HEK293 (cell line): ENCODE data around the gene TMEM167B.
A peak's percentile ranks its signal among the peaks of the same experiment; 100 is the strongest.

ENCODE experiments used
- CTCF ChIA-PET: fragments of 350-600 bp; formaldehyde crosslinking; extraction: SDS; loops from one replicate; lab custom pipeline; 2021; ENCODE audit warnings: antibody characterized with exemption; lab: Yijun Ruan, JAX
- POLR2A ChIA-PET: fragments of 300-600 bp; formaldehyde crosslinking; extraction: SDS; loops from one replicate; lab custom pipeline; 2020; ENCODE audit warnings: antibody characterized with exemption, inconsistent platforms; lab: Yijun Ruan, JAX
- H3K27ac ChIP-seq: fragments of 200-500 bp; sonication (Bioruptor generic); 2 replicates; pipeline ENCODE4 v1.5.1; 2014; ENCODE audit warnings: low read depth, low read length, control low read depth, inconsistent platforms; ENCODE audit errors: extremely low read depth
- H3K36me3 ChIP-seq, 2 experiments: fragments of 200-500 bp in 1 of 2; sonication (Bioruptor generic) in 1 of 2; 1 replicate in 1 of 2; 2 replicates in 1 of 2; pipeline ENCODE4 v1.5.1; 2014 to 2017; ENCODE audit warnings: inconsistent platforms in 2 of 2, low read length in 2 of 2; ENCODE audit not compliant: control insufficient read depth in 2 of 2, insufficient read depth in 1 of 2
- H3K4me1 ChIP-seq: fragments of 200-500 bp; sonication (Bioruptor generic); 2 replicates; pipeline ENCODE4 v1.5.1; 2014; ENCODE audit warnings: mild to moderate bottlenecking, low read length, inconsistent platforms; ENCODE audit not compliant: control insufficient read depth, insufficient read depth
- H3K4me3 ChIP-seq: 2 replicates; pipeline ENCODE4 v1.5.1; 2011; ENCODE audit warnings: low read depth, mild to moderate bottlenecking, control low read depth, low read length, moderate library complexity
- H3K9me3 ChIP-seq: fragments of 200-500 bp; sonication (Bioruptor generic); 2 replicates; pipeline ENCODE4 v1.5.1; 2014; ENCODE audit warnings: low read depth, low read length, inconsistent platforms; ENCODE audit not compliant: control insufficient read depth, insufficient read depth
- BCL11B ChIP-seq: fragments of 450-650 bp; formaldehyde crosslinking; IDR thresholded peaks from 2 replicates; pipeline ENCODE4 v1.5.1; 2016; ENCODE audit warnings: low read depth, missing biosample characterization, missing genetic modification characterization
- BCL6B ChIP-seq: fragments of 450-650 bp; formaldehyde crosslinking; IDR thresholded peaks from 2 replicates; pipeline ENCODE4 v1.5.1; 2017; ENCODE audit warnings: missing biosample characterization, missing genetic modification characterization
- HIC1 ChIP-seq: fragments of 450-650 bp; formaldehyde crosslinking; IDR thresholded peaks from 2 replicates; pipeline ENCODE4 v1.5.1; 2016; ENCODE audit warnings: missing biosample characterization, missing genetic modification characterization
- IKZF3 ChIP-seq: fragments of 450-650 bp; IDR thresholded peaks from 2 replicates; pipeline ENCODE4 v1.5.0; 2018; ENCODE audit warnings: missing biosample characterization, mild to moderate bottlenecking, missing genetic modification characterization, moderate library complexity
- KLF16 ChIP-seq: fragments of 450-650 bp; formaldehyde crosslinking; IDR thresholded peaks from 2 replicates; pipeline ENCODE4 v1.5.1; 2017; ENCODE audit warnings: missing biosample characterization, missing genetic modification characterization
- KLF9 ChIP-seq: fragments of 450-650 bp; formaldehyde crosslinking; IDR thresholded peaks from 2 replicates; pipeline ENCODE4 v1.5.1; 2016; ENCODE audit warnings: missing biosample characterization, missing genetic modification characterization, low read depth
- MZF1 ChIP-seq: fragments of 450-650 bp; formaldehyde crosslinking; IDR thresholded peaks from 2 replicates; pipeline ENCODE4 v1.5.1; 2017; ENCODE audit warnings: missing biosample characterization, missing genetic modification characterization, borderline replicate concordance
- PATZ1 ChIP-seq: fragments of 450-650 bp; formaldehyde crosslinking; IDR thresholded peaks from 2 replicates; pipeline ENCODE4 v1.5.1; 2016; ENCODE audit warnings: missing biosample characterization, missing genetic modification characterization
- RBAK ChIP-seq: fragments of 450-650 bp; formaldehyde crosslinking; IDR thresholded peaks from 2 replicates; pipeline ENCODE4 v1.5.1; 2016; ENCODE audit warnings: missing biosample characterization, missing genetic modification characterization
- SP3 ChIP-seq: fragments of 450-650 bp; formaldehyde crosslinking; IDR thresholded peaks from 2 replicates; pipeline ENCODE4 v1.5.1; 2016; ENCODE audit warnings: missing biosample characterization, missing genetic modification characterization
- ZBTB20 ChIP-seq: fragments of 450-650 bp; formaldehyde crosslinking; IDR thresholded peaks from 2 replicates; pipeline ENCODE4 v1.5.1; 2016; ENCODE audit warnings: missing biosample characterization, missing genetic modification characterization
- ZBTB26 ChIP-seq: fragments of 450-650 bp; formaldehyde crosslinking; optimal IDR thresholded peaks from 2 replicates; pipeline ENCODE3; 2016; ENCODE audit warnings: missing biosample characterization, mild to moderate bottlenecking, missing genetic modification characterization
- ZNF10 ChIP-seq: fragments of 450-650 bp; formaldehyde crosslinking; IDR thresholded peaks from 2 replicates; pipeline ENCODE4 v1.5.1; 2017; ENCODE audit warnings: missing biosample characterization, missing genetic modification characterization
- ZNF114 ChIP-seq: fragments of 450-650 bp; formaldehyde crosslinking; IDR thresholded peaks from 2 replicates; pipeline ENCODE4 v1.5.0; 2017; ENCODE audit warnings: missing biosample characterization, missing genetic modification characterization
- ZNF132 ChIP-seq: fragments of 450-650 bp; formaldehyde crosslinking; IDR thresholded peaks from 2 replicates; pipeline ENCODE4 v1.5.1; 2017; ENCODE audit warnings: missing biosample characterization, missing genetic modification characterization, borderline replicate concordance
- ZNF19 ChIP-seq: fragments of 450-650 bp; formaldehyde crosslinking; IDR thresholded peaks from 2 replicates; pipeline ENCODE4; 2016; ENCODE audit warnings: missing biosample characterization, missing genetic modification characterization, low read depth
- ZNF2 ChIP-seq: fragments of 450-650 bp; formaldehyde crosslinking; IDR thresholded peaks from 2 replicates; pipeline ENCODE4 v1.5.1; 2016; ENCODE audit warnings: missing biosample characterization, missing genetic modification characterization
- ZNF311 ChIP-seq: fragments of 450-650 bp; formaldehyde crosslinking; IDR thresholded peaks from 2 replicates; pipeline ENCODE4 v1.5.1; 2017; ENCODE audit warnings: missing biosample characterization, missing genetic modification characterization, borderline replicate concordance
- ZNF335 ChIP-seq: fragments of 450-650 bp; formaldehyde crosslinking; conservative IDR thresholded peaks from 2 replicates; pipeline ENCODE4 v1.5.1; 2016; ENCODE audit warnings: missing biosample characterization, missing genetic modification characterization
- ZNF354C ChIP-seq: fragments of 450-650 bp; formaldehyde crosslinking; IDR thresholded peaks from 2 replicates; pipeline ENCODE4 v1.5.1; 2016; ENCODE audit warnings: missing biosample characterization, missing genetic modification characterization, low read depth, borderline replicate concordance
- ZNF449 ChIP-seq: fragments of 450-650 bp; formaldehyde crosslinking; IDR thresholded peaks from 2 replicates; pipeline ENCODE4 v1.5.1; 2017; ENCODE audit warnings: missing biosample characterization, mild to moderate bottlenecking, missing genetic modification characterization, moderate library complexity
- ZNF501 ChIP-seq: fragments of 450-650 bp; formaldehyde crosslinking; IDR thresholded peaks from 2 replicates; pipeline ENCODE4 v1.5.1; 2016; ENCODE audit warnings: missing biosample characterization, missing genetic modification characterization
- ZNF677 ChIP-seq: fragments of 450-650 bp; IDR thresholded peaks from 2 replicates; pipeline ENCODE4 v1.5.0; 2018; ENCODE audit warnings: missing biosample characterization, mild to moderate bottlenecking, missing genetic modification characterization, moderate library complexity
- ZNF701 ChIP-seq: fragments of 450-650 bp; formaldehyde crosslinking; IDR thresholded peaks from 2 replicates; pipeline ENCODE4 v1.5.1; 2016; ENCODE audit warnings: missing biosample characterization, missing genetic modification characterization
- ZNF777 ChIP-seq: fragments of 450-650 bp; formaldehyde crosslinking; IDR thresholded peaks from 2 replicates; pipeline ENCODE4 v1.5.1; 2017; ENCODE audit warnings: missing biosample characterization, missing genetic modification characterization, borderline replicate concordance
- ZNF792 ChIP-seq: fragments of 450-650 bp; formaldehyde crosslinking; IDR thresholded peaks from 2 replicates; pipeline ENCODE4 v1.5.1; 2016; ENCODE audit warnings: missing biosample characterization, missing genetic modification characterization
- ZXDB ChIP-seq: fragments of 450-650 bp; formaldehyde crosslinking; IDR thresholded peaks from 2 replicates; pipeline ENCODE4 v1.5.1; 2016; ENCODE audit warnings: missing biosample characterization, missing genetic modification characterization

The TMEM167B gene

GRCh38 chr1:109089242-109090015, 1.1 kb upstream of the TMEM167B start (continued):
- TF ChIP-seq ZBTB26 (peak; percentile 1), ZNF335 (tag by site-specific recombination) (peak; percentile 27), KLF16 (no peak), ZNF449 (tag by site-specific recombination) (0 out of 2 replicates have a peak, but pooled peaks have one; percentile 20), MZF1 (tag by site-specific recombination) (no peak; the same call in 1 of the 2 replicates), ZNF2 (peak; percentile 48), ZNF10 (tag by site-specific recombination) (no peak), BCL11B (tag by site-specific recombination) (no peak), ZNF777 (tag by site-specific recombination) (no peak), ZNF501 (tag by site-specific recombination) (0 out of 2 replicates have a peak, but pooled peaks have one; percentile 35), IKZF3 (peak; percentile 85), ZNF792 (no peak), ZXDB (tag by site-specific recombination) (0 out of 2 replicates have a peak, but pooled peaks have one; percentile 14), ZNF19 (tag by site-specific recombination) (0 out of 2 replicates have a peak, but pooled peaks have one; percentile 4), BCL6B (tag by site-specific recombination) (no peak), ZNF311 (tag by site-specific recombination) (no peak), ZNF354C (tag by site-specific recombination) (no peak), ZNF677 (tag by site-specific recombination) (peak; percentile 78), ZNF114 (tag by site-specific recombination) (no peak), RBAK (no peak)

- peaks cover 3 to 22% of the 10 kb centered on the region in 2 experiments; a peak in 2 of 3 replicates for H3K36me3 ChIP-seq
- ChIA-PET POLR2A (interaction anchor here (0.6 to 3.4 kb wide), 6 partner anchors 9 to 128 kb away, joined by 3 to 68 read pairs (median 4); partner anchors contain the start of genes CLCC1, TAF13 and WDR47), CTCF (interaction anchor here (0.6 to 2.2 kb wide), 8 partner anchors 9 to 309 kb away, joined by 3 to 13 read pairs (median 3); a partner anchor contains a TSS)
- H3K4me1 ChIP-seq: no peaks in the 10 kb centered on the region
- H3K4me3 ChIP-seq: peak overlapping the region; percentile 98
- peak overlapping the region; percentile 64 for H3K27ac ChIP-seq
- H3K9me3 ChIP-seq: no peaks in the 10 kb centered on the region
- no peak for TF ChIP-seq HIC1 (tag by site-specific recombination)
- peak; percentile 73; the same call in 1 of the 2 replicates for TF ChIP-seq SP3
- peak; percentile 43; the same call in 1 of the 2 replicates for TF ChIP-seq KLF9
- no peak for TF ChIP-seq ZNF701 (tag by site-specific recombination)
- peak; percentile 73; the same call in 1 of the 2 replicates for TF ChIP-seq PATZ1 (tag by site-specific recombination)
- peak; percentile 53; the same call in 1 of the 2 replicates for TF ChIP-seq ZBTB20 (tag by site-specific recombination)
- no peak for TF ChIP-seq ZNF132 (tag by site-specific recombination)
Observed at GRCh38 chr1:109091078-109091838, 694 bp downstream of the TMEM167B start.
